ENCODE measurements around the gene UTP11.

The UTP11 gene

GRCh38 chr1:38047603-38048141 is 35.1 kb downstream of the UTP11 start:
- DNase-seq, result no peak

- no peak for DNase-seq
Observed at GRCh38 chr1:38050397-38051078, 38.0 kb downstream of the UTP11 start.

GRCh38 chr1:38051079-38051543 is 38.6 kb downstream of the UTP11 start:
- no peak for DNase-seq

GRCh38 chr1:38052750-38053415 is 40.3 kb downstream of the UTP11 start:
- no peak for DNase-seq

GRCh38 chr1:38053416-38054091 is 41.0 kb downstream of the UTP11 start:
- DNase-seq, result no peak

- no peak for DNase-seq
Observed at GRCh38 chr1:38055398-38055797, 42.9 kb downstream of the UTP11 start.

- no peak for DNase-seq
Observed at GRCh38 chr1:38055965-38056364, 43.4 kb downstream of the UTP11 start.

GRCh38 chr1:38059635-38060250 is 47.2 kb downstream of the UTP11 start:
- no peak for DNase-seq

GRCh38 chr1:38060498-38060897 is 48.0 kb downstream of the UTP11 start:
- no peak for DNase-seq

GRCh38 chr1:38061290-38061689 is 48.8 kb downstream of the UTP11 start:
- no peak for DNase-seq

- DNase-seq, result no peak
Observed at GRCh38 chr1:38061883-38062328, 49.4 kb downstream of the UTP11 start.

- DNase-seq, result no peak
Observed at GRCh38 chr1:38062361-38063288, 50.1 kb downstream of the UTP11 start.

GRCh38 chr1:38063616-38064015 is 51.1 kb downstream of the UTP11 start:
- no peak for DNase-seq

GRCh38 chr1:38064197-38064903 is 51.8 kb downstream of the UTP11 start:
- no peak for DNase-seq

- no peak for DNase-seq
Observed at GRCh38 chr1:38068220-38068979, 55.9 kb downstream of the UTP11 start.

- DNase-seq, result no peak
Observed at GRCh38 chr1:38068980-38069340, 56.4 kb downstream of the UTP11 start.

- DNase-seq, result no peak
Observed at GRCh38 chr1:38071312-38072256, 59.0 kb downstream of the UTP11 start.

GRCh38 chr1:38072858-38073257 is 60.3 kb downstream of the UTP11 start:
- DNase-seq, result no peak

- DNase-seq, result no peak
Observed at GRCh38 chr1:38073534-38074301, 61.2 kb downstream of the UTP11 start.

Data from cerebellar nuclear complex (tissue), 1 donor.